SKM-1 (cell line): ENCODE measurements around the gene ZMAT5.
A peak's percentile ranks its signal among the peaks of the same experiment; 100 is the strongest.

Experiments
- DNase-seq: peaks from one replicate; lab custom pipeline; 2025; ENCODE audit not compliant: unreplicated experiment; lab: John Stamatoyannopoulos, UW

ZMAT5 gene

GRCh38 chr22:29787371-29787980 is 20.7 kb upstream of the ZMAT5 start:
- no peak for DNase-seq

GRCh38 chr22:29786031-29786430 is 19.2 kb upstream of the ZMAT5 start:
- DNase-seq, result no peak

GRCh38 chr22:29784451-29785361 is 17.9 kb upstream of the ZMAT5 start:
- no peak for DNase-seq

- no peak for DNase-seq
Measured at GRCh38 chr22:29782061-29782845, 15.4 kb upstream of the ZMAT5 start.

- no peak for DNase-seq
Measured at GRCh38 chr22:29780748-29781676, 14.2 kb upstream of the ZMAT5 start.

GRCh38 chr22:29780220-29780619 is 13.4 kb upstream of the ZMAT5 start:
- DNase-seq, result no peak

GRCh38 chr22:29773233-29773632 is 6.4 kb upstream of the ZMAT5 start:
- no peak for DNase-seq

GRCh38 chr22:29772170-29772641 is 5.4 kb upstream of the ZMAT5 start:
- DNase-seq, result no peak

GRCh38 chr22:29769723-29770321 is 3.0 kb upstream of the ZMAT5 start:
- no peak for DNase-seq

GRCh38 chr22:29768052-29768693 is 1.4 kb upstream of the ZMAT5 start:
- no peak for DNase-seq

- peak; percentile 94 for DNase-seq
Measured at GRCh38 chr22:29767171-29768051, 604 bp upstream of the ZMAT5 start, which contains the start of gene UQCR10. TSS of gene UQCR10 (plus strand) at chr22:29767369. CDS start at chr22:29767399, 30 bp downstream.

GRCh38 chr22:29765905-29766631 is 739 bp downstream of the ZMAT5 start:
- DNase-seq, result no peak

- no peak for DNase-seq
Measured at GRCh38 chr22:29762263-29762662, 4.5 kb downstream of the ZMAT5 start.

GRCh38 chr22:29758959-29759358 is 7.8 kb downstream of the ZMAT5 start:
- no peak for DNase-seq

GRCh38 chr22:29758068-29758622 is 8.7 kb downstream of the ZMAT5 start:
- DNase-seq, result no peak

- no peak for DNase-seq
Measured at GRCh38 chr22:29757096-29757495, 9.7 kb downstream of the ZMAT5 start.

GRCh38 chr22:29756341-29756740 is 10.5 kb downstream of the ZMAT5 start:
- no peak for DNase-seq
